ENCODE measurements around the gene GMPPA. TPM values are rescaled to one million over a fixed set of nuclear protein-coding genes. Genes with fewer than 3 reads are reported as not detected.

Gene GMPPA
- total and polyA plus RNA-seq, 4 donors = 18.8 to 48.9 (median 38.7) TPM

DNA sequence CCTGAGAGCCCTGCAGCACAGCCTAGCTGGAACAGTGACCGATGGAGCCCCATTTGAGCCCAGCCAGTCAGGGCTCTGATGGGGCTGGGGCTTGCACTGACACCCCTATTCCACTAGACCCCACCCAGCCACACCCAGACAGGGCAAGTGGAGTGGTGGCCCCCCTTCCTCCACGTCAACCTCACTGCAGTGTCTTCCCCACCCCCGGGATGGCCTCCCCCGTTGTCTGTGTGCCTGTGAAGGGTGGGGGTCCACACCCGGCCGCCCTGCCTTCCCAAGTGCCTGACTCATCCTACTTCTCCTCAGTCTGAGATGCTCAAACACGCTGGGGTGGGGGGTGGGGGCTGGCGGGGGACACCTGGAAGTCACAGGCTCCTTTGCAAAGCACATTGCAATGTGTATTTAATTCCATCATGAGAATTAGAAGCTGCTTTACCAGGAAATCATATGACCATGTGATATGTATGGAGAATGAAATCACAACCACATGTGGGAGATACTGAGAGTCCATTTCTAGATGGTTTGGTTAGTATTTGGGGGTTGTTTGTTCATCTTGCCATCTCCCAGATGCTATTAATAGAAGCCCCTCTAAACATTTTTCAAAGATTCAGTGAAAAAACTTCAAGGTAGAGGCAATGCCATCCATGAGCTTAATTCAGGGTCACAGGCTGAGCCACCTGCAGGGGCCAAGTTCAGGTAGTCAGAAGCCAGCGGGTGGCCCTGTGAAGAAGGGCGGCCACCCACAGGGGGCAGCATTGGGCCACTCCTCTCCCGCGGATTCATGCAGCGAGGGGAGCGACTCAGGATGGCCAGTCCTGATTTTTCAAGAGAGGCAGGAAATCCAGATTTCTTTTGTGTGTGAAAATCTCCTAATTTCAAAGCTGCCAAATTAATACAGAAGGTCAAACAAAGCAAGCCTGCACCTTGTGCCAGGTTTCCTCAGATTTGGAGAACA, 22.7 kb upstream of the GMPPA start:
- Histone ChIP-seq H3K4me1 (ENCODE audit: control insufficient read depth in 5 of 5, insufficient read depth in 5 of 5, low read length in 5 of 5) (peaks cover 0 to 15% (median 0%) of the 10 kb centered on the region in 5 donors), H3K27me3 (ENCODE audit: control insufficient read depth in 3 of 3, insufficient read depth in 3 of 3, low read length in 2 of 3) (peaks cover 0 to 7% (median 0%) of the 10 kb centered on the region in 3 donors), H3K36me3 (ENCODE audit: control insufficient read depth in 4 of 4, insufficient read depth in 4 of 4, low read length in 4 of 4) (peaks cover 0 to 7% (median 0%) of the 10 kb centered on the region in 4 donors), H3K27ac (ENCODE audit: low read depth in 1 of 2, low read length in 1 of 2) (no peak overlapping the region), H3K4me3 (no peak overlapping the region), H3K9me3 (ENCODE audit: control insufficient read depth in 4 of 4, insufficient read depth in 3 of 4, low read length in 3 of 4) (peaks cover 0 to 5% (median 0%) of the 10 kb centered on the region in 4 donors), H3K9ac (ENCODE audit: insufficient read depth in 1 of 2, low read length in 2 of 2) (no peak overlapping the region)
- WGBS, 2 donors = 34 to 46% methylated on average over 14 of the region's 14 CpGs
- DNase-seq (peak; percentile 80 to 83 (median 82)), ATAC-seq (ENCODE audit: insufficient read depth, low FRiP score) (no peak)
- TF ChIP-seq, protein P1, sequence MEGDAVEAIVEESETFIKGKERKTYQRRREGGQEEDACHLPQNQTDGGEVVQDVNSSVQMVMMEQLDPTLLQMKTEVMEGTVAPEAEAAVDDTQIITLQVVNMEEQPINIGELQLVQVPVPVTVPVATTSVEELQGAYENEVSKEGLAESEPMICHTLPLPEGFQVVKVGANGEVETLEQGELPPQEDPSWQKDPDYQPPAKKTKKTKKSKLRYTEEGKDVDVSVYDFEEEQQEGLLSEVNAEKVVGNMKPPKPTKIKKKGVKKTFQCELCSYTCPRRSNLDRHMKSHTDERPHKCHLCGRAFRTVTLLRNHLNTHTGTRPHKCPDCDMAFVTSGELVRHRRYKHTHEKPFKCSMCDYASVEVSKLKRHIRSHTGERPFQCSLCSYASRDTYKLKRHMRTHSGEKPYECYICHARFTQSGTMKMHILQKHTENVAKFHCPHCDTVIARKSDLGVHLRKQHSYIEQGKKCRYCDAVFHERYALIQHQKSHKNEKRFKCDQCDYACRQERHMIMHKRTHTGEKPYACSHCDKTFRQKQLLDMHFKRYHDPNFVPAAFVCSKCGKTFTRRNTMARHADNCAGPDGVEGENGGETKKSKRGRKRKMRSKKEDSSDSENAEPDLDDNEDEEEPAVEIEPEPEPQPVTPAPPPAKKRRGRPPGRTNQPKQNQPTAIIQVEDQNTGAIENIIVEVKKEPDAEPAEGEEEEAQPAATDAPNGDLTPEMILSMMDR (IDR thresholded peaks at IDR 0.05; ENCODE audit: control extremely low read depth, extremely low read depth) = peak; percentile 51

DNA sequence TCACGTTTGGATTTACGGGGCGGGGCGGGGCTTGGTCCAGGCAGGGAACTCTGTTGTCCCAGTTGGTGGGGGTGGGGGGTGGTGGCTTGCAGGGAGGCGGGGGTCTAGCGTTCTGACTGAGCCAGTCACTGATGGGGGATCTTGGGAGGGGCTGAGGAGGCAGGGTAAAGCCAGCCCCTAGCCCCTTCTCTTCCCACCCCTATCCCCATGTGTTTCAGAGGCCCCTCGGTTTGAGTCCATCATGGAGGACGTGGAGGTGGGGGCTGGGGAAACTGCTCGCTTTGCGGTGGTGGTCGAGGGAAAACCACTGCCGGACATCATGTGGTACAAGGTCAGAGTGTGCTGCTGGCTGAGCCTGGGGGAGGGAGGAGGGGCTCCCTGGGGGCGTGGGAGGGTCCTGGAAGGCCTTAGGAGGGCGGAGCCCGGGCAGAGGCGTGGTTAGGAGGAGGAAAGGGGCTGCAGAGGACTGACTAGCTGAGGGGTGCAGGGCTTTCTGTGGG, 22.0 kb upstream of the GMPPA start:
- Histone ChIP-seq H3K36me3 (ENCODE audit: control insufficient read depth in 4 of 4, insufficient read depth in 4 of 4, low read length in 4 of 4) (peaks cover 0 to 9% (median 0%) of the 10 kb centered on the region in 4 donors), H3K27ac (ENCODE audit: low read depth in 1 of 2, low read length in 1 of 2) (no peak overlapping the region)
- 10 to 19% methylated on average over 16 of the region's 16 CpGs for WGBS, 2 donors

DNA sequence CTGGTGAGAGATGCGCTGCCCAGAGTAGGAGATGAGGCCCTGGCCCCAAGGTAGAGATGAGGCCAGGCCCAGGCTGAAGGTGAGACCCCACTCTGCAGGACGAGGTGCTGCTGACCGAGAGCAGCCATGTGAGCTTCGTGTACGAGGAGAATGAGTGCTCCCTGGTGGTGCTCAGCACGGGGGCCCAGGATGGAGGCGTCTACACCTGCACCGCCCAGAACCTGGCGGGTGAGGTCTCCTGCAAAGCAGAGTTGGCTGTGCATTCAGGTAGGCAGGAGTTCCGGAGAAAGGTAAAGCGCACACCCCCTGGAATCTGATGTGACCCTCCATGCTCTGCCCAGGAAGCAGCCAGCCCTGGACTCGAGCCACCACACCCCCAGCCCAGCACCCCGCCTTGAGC, 21.5 kb upstream of the GMPPA start:
- H3K27ac ChIP-seq (ENCODE audit: low read depth in 1 of 2, low read length in 1 of 2) = no peak overlapping the region
- no peak overlapping the region for H3K9ac ChIP-seq (ENCODE audit: insufficient read depth in 1 of 2, low read length in 2 of 2)
- peaks cover 0 to 15% (median 0%) of the 10 kb centered on the region in 5 donors for H3K4me1 ChIP-seq (ENCODE audit: control insufficient read depth in 5 of 5, insufficient read depth in 5 of 5, low read length in 5 of 5)
- ATAC-seq (ENCODE audit: insufficient read depth, low FRiP score) = no peak
- H3K36me3 ChIP-seq (ENCODE audit: control insufficient read depth in 4 of 4, insufficient read depth in 4 of 4, low read length in 4 of 4) = peaks cover 0 to 13% (median 0%) of the 10 kb centered on the region in 4 donors
- peaks cover 0 to 14% (median 3%) of the 10 kb centered on the region in 3 donors for H3K27me3 ChIP-seq (ENCODE audit: control insufficient read depth in 3 of 3, insufficient read depth in 3 of 3, low read length in 2 of 3)
- DNase-seq = no peak
- no peak overlapping the region for H3K4me3 ChIP-seq
- TF ChIP-seq, protein P1 (IDR thresholded peaks at IDR 0.05; ENCODE audit: control extremely low read depth, extremely low read depth) = no peak
- 72 to 88% methylated on average over 13 of the region's 13 CpGs for WGBS, 2 donors
- peaks cover 0 to 2% (median 0%) of the 10 kb centered on the region in 4 donors for H3K9me3 ChIP-seq (ENCODE audit: control insufficient read depth in 4 of 4, insufficient read depth in 3 of 4, low read length in 3 of 4)

More for the DNA sequence above, 22.0 kb upstream of the GMPPA start:
- no peak overlapping the region for H3K4me3 ChIP-seq
- peaks cover 0 to 15% (median 0%) of the 10 kb centered on the region in 5 donors for H3K4me1 ChIP-seq (ENCODE audit: control insufficient read depth in 5 of 5, insufficient read depth in 5 of 5, low read length in 5 of 5)
- TF ChIP-seq, protein P1 (IDR thresholded peaks at IDR 0.05; ENCODE audit: control extremely low read depth, extremely low read depth) = no peak
- ATAC-seq (ENCODE audit: insufficient read depth, low FRiP score) = no peak
- peaks cover 0 to 9% (median under 1%) of the 10 kb centered on the region in 3 donors for H3K27me3 ChIP-seq (ENCODE audit: control insufficient read depth in 3 of 3, insufficient read depth in 3 of 3, low read length in 2 of 3)
- peaks cover 0 to 4% (median 0%) of the 10 kb centered on the region in 4 donors for H3K9me3 ChIP-seq (ENCODE audit: control insufficient read depth in 4 of 4, insufficient read depth in 3 of 4, low read length in 3 of 4)
- no peak overlapping the region for H3K9ac ChIP-seq (ENCODE audit: insufficient read depth in 1 of 2, low read length in 2 of 2)
- peak; percentile 81 to 86 (median 84) for DNase-seq

All from lung (tissue), 12 donors.